ENCODE measurements around the gene ZNF124. TPM values are rescaled to one million over a fixed set of nuclear protein-coding genes. Genes with fewer than 3 reads are reported as not detected.

ZNF124 gene
- total RNA-seq, 1 experiment from 2014 or later = 16.3 TPM

GRCh38 chr1:247165674-247166073 is 6.1 kb downstream of the ZNF124 start:
- CTCF ChIA-PET = no interaction called here
- no peak for TF ChIP-seq YY1 (IDR thresholded peaks at IDR 0.05; ENCODE audit: extremely low read depth, insufficient replicate concordance, low read depth, low read length)
- no peak for TF ChIP-seq ZFX (IDR thresholded peaks at IDR 0.05)
- TF ChIP-seq CTCF (IDR thresholded peaks at IDR 0.05 in 2 of 3, conservative IDR thresholded peaks at IDR 0.05 in 1 of 3; ENCODE audit: borderline replicate concordance in 1 of 3, insufficient read depth in 1 of 3, low read depth in 2 of 3, low read length in 2 of 3) = no peak
- no peak for TF ChIP-seq RAD21 (IDR thresholded peaks at IDR 0.05; ENCODE audit: low read depth)
- no peak for TF ChIP-seq SP1 (IDR thresholded peaks at IDR 0.05; ENCODE audit: low read depth)
- TF ChIP-seq SIN3A (IDR thresholded peaks at IDR 0.05; ENCODE audit: low read depth) = no peak
- TF ChIP-seq ZNF274 (IDR thresholded peaks at IDR 0.05; ENCODE audit: low read depth, low read length) = no peak
- TF ChIP-seq CEBPB (IDR thresholded peaks at IDR 0.05; ENCODE audit: low read depth) = no peak
- TF ChIP-seq EGR1 (IDR thresholded peaks at IDR 0.05; ENCODE audit: low read depth) = no peak
- no peak for TF ChIP-seq ATF3 (IDR thresholded peaks at IDR 0.05)
- TF ChIP-seq TCF7L2 (IDR thresholded peaks at IDR 0.05; ENCODE audit: borderline replicate concordance, extremely low read depth, insufficient read depth, insufficient read length) = no peak
- TF ChIP-seq EZH2phosphoT487 (IDR thresholded peaks at IDR 0.05; ENCODE audit: borderline replicate concordance) = no peak
- TF ChIP-seq FOSL1 (IDR thresholded peaks at IDR 0.05; ENCODE audit: low read depth) = no peak
- TF ChIP-seq POLR2A (IDR thresholded peaks at IDR 0.05; ENCODE audit: borderline replicate concordance, extremely low read depth, insufficient read depth, insufficient read length) = no peak
- no peak for TF ChIP-seq JUND (IDR thresholded peaks at IDR 0.05)
- TF ChIP-seq CBX3 (IDR thresholded peaks at IDR 0.05; ENCODE audit: low read depth) = no peak
- TF ChIP-seq EZH2 (IDR thresholded peaks at IDR 0.05) = no peak
- TF ChIP-seq REST (IDR thresholded peaks at IDR 0.05; ENCODE audit: low read depth) = no peak
- no TSS peak for BruUV-seq (replicated peaks)
- Histone ChIP-seq H3K4me2 (ENCODE audit: low read length) (no peak overlapping the region), H3K9me3 (ENCODE audit: control insufficient read depth in 1 of 2, insufficient read depth in 1 of 2, low read depth in 1 of 2, low read length in 2 of 2) (peaks cover 27 to 31% of the 10 kb centered on the region in 2 experiments), H3K4me1 (ENCODE audit: control insufficient read depth in 1 of 2, insufficient read depth in 2 of 2, low read length in 2 of 2) (no peaks in the 10 kb centered on the region), H3K36me3 (ENCODE audit: control insufficient read depth in 1 of 2, insufficient read depth in 2 of 2, low read length in 2 of 2) (peaks cover 0 to 20% of the 10 kb centered on the region in 2 experiments; a peak in 2 of 4 replicates), H3K9me2 (ENCODE audit: insufficient read depth) (no peaks in the 10 kb centered on the region), H3K27ac (ENCODE audit: low read depth, low read length) (no peak overlapping the region), H3K79me2 (ENCODE audit: insufficient read depth, low read length) (peaks cover 87% of the 10 kb centered on the region), H3K27me3 (ENCODE audit: insufficient read depth, low read length) (no peaks in the 10 kb centered on the region), H4K20me1 (ENCODE audit: insufficient read depth) (no peaks in the 10 kb centered on the region), H3K4me3 (replicated peaks in 1 of 2; ENCODE audit: low read depth in 1 of 2, low read length in 2 of 2) (no peak overlapping the region), H2AFZ (ENCODE audit: low read depth, low read length, poor library complexity, severe bottlenecking) (no peak overlapping the region), H3K9ac (ENCODE audit: low read length) (no peak overlapping the region)
- intact Hi-C loops (cut with micrococcal nuclease) = no loop called here
- RAD21 ChIA-PET (ENCODE audit: low non-redundant PET in 1 of 2, low total read pairs in 2 of 2, uncharacterized antibody in 2 of 2, unreplicated experiment in 2 of 2) = no interaction called here
- DNase-seq (ENCODE audit: low read depth, low spot score) (no peak), ATAC-seq (no peak)
- POLR2A ChIA-PET = no interaction called here
